HG03432 (cell line): ENCODE data around the gene TCL1A.
"Not testable (repeated sequence)": the region's sequence is repeated elsewhere in the genome, so short reads cannot be mapped to it uniquely, and the experiment has no call there.

Experiments
- ATAC-seq: cut with Tn5 transposase; IDR thresholded peaks from one replicate; pipeline ENCODE4 v1.9.1; 2021; ENCODE audit warnings: mild to moderate bottlenecking, moderate library complexity; ENCODE audit not compliant: unreplicated experiment

TCL1A gene, protein sequence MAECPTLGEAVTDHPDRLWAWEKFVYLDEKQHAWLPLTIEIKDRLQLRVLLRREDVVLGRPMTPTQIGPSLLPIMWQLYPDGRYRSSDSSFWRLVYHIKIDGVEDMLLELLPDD

DNA sequence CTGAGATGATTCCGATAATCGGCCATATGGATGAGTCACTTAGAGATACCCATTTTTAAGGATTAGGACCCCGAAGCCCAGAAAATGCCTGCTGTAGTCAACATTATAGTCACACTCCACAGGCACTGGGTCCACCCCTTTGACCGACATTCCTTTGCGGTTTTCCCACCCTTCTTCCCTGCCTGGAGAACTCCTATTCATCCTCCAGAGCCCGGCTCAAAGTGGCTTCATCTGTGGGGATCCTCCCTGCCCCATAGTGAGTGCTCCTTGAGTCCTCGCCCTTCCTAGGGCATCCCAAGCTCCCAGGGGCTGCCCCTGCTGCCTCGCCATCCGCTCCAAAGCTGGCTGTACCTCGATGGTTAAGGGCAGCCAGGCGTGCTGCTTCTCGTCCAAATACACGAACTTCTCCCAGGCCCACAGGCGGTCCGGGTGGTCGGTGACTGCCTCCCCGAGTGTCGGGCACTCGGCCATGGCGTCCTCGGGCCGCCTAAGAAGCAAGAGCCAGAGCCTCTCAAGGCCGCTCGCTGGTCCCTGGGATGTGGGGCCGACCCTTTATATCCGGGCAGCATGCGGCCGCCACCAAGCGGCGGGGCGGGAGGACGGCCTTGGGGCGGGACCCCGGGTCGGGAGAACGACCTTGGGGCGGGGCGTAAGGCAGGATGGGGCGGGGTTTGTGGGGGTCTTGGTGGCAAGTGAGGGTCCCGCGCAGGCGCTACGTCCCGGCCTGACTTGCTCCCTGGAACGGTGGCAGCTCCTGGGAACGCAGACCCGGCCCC, at the start of gene TCL1A:
Gene TCL1A (minus strand): TSS at position 530 of the 776 bp plus-strand sequence. CDS start 59 bp downstream, at position 471.
- peak; percentile 85 for ATAC-seq

DNA sequence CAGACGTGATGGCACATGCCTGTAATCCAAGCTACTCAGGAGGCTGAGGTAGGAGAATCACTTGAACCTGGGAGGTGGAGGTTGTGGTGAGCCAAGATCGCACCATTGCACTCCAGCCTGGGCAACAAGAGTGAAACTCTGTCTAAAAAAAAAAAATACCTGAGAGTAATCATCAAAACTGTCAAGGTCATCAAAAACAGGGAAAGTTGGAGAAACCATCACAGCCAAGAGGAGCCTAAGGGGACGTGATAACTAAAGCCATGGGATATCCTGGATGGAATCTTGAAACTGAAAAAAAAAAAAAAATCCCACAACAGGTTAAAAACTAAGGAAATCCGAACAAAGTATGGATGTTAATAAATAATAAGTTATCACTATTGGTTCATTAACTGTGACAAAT, 49.1 kb upstream of the TCL1A start:
- not testable (repeated sequence) for ATAC-seq

DNA sequence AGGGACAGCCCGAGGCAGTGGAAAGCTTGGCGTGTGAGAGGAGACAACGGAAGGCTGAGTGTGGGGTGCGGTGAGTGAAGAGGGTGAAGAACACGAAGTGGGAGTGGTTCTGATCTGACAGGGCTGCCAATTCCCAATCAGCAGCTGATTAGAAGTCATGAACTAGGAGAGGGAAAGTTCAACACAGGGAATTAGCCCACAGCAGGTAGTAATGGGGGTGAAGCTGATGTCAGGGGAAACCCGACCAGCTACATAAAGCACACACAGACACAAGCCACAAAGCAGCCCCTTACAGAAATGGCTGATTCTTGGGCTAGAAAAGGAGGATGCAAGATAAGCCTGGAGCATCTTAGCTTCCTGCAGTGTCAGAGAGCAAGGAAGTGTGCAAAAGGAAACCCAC, 47.5 kb upstream of the TCL1A start:
- ATAC-seq, result no peak

DNA sequence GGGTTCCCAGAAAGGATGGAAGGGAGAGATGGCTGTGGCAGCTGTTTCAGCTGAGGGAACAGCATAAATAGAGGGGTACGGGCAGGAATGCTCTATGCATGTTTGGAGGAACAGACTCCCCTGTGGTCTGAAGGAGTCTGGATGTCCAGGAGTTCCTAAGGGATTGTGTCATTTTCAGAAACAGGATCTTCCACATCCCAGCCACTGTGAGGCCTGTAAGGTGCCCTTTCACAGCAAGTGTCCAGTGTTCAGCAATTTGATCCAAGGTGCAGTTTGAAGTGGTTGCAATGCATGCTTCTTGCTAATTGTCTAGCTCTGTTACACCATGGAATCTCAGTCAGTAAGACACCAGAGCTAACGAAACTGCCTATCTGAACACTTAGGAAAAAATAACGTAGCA, 46.7 kb upstream of the TCL1A start:
- ATAC-seq, result no peak

DNA sequence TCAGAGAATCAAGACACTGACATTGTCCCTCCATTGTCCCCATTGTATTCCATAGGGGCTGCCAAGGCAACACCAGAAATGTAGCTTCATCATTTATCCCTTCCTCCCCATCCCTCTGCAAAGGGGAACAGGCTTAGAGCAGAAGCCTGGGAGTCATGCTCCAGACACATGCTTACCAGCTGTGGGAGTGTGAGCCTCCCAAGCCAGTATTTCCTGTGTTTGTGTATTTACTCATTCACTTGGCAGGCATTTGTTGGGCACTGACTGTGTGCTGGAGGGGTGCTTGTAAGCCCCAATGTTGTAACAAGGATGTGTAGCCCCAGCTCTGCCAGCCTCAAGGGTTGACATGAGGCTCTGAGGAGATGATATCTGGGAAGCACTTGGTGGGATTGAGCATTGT, 46.0 kb upstream of the TCL1A start:
- ATAC-seq, result no peak

DNA sequence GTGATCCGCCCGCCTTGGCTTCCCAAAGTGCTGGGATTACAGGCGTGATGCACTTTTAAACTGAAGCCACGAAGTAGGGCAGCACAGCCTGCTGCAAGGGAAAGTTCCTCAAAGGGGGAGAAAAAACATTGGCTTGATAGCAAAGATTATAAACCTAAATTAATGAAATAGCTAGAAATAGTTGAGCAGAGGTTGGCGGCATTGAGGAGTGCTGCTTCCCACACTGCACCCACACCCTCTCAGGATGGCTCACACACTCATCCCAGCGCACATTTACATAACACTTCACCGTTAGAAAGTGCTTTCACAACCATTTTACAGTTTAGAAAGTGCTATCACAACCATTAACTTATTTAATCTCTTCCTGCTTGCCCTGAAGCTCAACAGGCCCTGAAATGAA, 44.4 kb upstream of the TCL1A start:
- ATAC-seq, result no peak

DNA sequence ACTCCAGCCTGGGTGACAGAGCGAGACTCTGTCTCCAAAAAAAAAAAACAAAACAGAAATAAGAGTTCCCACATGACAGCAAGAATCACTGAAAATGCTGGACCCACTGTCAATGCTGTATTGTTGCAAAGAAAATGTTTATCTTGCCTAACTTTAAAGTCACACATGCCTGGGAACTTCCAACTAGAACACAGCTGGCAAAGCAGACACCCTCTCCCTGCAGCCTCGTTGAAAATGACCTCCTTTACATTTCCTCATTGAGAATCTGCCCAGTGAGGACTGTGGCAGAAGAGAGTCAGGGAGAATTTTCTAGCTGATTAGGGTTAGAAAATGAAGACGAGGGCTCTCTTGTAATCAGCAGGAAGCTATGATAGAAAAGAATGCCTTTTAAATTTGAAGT, 42.8 kb upstream of the TCL1A start:
- no peak for ATAC-seq

DNA sequence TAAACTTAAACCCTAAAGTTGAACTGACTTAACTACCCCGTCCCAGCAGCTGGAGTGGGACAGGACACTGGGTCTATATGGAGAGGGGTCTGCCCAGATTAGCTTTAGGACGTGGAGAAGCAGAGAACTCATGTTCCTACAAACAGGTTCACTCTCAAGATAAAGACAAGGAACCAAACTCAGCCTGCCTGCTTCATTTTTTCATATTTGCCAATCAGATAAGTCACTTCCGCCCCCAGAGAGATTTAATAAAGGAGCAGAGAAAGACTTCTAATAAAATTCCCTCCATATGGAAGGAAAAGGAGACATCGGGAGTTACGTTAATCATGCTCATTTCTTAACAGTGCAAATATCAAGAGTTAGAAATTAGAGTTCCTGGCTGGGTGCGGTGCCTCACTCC, 42.2 kb upstream of the TCL1A start:
- no peak for ATAC-seq

DNA sequence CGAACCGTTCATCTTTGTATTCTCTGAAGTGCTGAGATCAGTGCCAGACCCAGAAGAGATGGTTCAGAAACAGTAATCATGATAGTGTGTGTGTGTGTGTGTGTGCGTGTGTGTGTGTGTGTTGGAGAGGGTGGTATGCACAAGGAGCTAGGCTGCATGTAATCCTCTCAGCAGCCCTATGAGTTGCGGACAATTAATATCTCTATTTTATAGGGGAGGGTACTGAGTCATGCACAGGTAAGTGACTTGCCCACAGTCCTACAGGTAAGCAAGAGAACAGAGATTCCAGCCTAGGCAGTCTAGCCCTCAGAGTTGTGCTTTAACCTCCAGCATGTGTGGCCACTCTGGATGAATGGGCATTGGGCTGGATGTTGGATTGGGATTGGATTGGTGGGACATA, 27.9 kb upstream of the TCL1A start:
- no peak for ATAC-seq

DNA sequence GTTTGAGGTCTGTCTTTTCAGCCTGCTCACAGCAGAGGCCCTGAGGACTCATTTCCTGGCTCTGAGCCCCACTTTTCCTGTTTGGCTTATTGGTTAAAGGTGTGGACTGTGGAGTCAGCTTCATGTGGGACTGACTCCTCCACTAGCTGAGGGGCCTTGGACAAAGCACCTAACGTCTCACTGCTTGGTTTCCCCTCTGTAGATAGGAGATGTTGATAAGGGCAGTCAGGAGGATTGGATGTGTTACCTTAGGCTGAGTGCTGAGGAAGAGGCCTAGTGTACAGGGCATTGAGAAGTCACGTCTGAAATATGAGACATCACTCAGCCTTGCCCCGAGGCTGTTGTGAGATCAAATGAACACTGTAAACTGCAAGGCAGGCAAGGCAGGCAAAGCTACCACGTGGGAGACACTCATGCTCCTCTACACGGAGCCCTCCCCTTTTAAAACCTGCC, 27.1 kb upstream of the TCL1A start:
- ATAC-seq, result no peak

DNA sequence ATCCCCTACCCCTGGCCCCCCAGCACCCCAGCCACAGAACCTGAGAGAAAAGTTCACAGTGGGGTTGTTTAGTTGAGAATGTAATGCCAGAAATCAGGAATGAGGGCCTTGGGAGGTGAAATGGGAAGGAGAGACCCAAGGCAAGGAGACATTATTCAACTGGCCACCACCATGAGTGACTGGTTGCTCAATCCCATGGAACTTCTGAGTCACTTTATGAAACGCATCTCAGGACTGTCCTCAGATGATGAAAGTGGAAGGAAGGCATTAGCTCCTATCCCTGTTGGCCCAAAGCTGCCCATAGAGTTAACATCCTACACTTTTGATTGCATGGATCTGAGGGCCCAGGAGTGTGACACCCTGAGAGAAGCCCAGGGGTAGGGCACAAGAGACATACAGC, 25.4 kb upstream of the TCL1A start:
- no peak for ATAC-seq

DNA sequence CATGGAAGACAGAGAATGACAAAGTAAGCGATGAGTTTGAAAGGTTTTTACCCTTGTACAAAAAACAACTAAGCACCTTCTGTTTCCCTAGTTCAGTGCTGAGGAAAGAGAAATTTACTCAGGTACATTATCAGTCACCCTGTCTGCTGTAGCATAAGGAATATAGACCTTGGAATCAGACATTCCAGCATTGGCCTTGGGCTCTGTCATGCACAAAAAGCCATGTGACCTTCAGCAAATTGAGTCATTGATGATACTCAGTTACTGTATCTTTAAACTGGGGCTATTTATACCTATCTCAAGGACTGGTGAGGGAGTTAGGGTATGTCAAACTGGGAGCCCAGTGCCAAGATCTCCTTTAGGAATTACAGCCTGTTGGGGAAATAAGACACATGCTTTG, 19.3 kb upstream of the TCL1A start:
- ATAC-seq, result no peak

DNA sequence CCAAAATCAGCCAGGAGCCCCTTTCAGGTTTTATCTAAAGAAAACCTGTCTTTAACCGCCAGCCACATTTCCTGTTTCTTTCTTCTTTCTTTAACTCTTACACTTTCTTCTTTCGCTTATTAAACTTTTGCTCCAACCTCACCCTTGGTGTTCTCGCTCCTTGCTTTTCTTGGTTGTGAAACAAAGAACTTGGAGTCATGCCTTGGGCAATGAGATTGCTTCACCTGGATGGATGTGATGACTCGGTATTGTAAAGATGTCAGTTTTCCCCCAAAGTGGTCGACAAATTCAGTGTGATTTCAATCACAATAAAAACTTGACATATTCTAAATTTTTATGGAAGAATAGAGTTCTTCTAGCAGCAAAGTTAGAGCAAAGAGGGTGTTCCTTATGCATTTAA, 16.2 kb upstream of the TCL1A start:
- no peak for ATAC-seq

DNA sequence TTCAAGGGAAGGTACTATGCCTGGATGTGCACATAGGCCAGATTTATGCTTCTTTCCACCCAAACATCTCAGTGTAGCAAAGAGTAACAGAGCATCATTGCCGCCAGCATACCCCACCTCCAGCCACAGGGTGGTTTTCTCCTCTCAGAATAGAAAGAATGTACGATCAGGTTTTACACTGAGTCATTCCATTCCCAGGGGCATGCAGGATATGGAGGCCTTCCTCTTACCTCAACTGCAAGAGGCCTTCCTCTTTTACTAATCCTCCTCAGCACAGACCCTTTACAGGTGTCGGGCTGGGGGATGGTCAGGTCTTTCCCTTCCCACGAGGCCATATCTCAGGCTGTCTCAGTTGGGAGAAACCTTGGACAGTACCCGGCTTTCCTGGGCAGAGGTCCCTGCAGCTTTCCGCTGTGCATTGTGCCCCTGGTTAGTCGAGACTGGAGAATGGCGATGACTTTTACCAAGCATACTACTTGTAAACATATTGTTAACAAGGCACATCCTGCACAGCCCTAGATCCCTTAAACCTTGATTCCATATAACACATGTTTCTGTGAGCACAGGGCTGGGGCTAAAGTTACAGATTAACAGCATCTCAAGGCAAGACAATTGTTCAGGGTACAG, 15.6 kb upstream of the TCL1A start:
- ATAC-seq, result peak; percentile 58

DNA sequence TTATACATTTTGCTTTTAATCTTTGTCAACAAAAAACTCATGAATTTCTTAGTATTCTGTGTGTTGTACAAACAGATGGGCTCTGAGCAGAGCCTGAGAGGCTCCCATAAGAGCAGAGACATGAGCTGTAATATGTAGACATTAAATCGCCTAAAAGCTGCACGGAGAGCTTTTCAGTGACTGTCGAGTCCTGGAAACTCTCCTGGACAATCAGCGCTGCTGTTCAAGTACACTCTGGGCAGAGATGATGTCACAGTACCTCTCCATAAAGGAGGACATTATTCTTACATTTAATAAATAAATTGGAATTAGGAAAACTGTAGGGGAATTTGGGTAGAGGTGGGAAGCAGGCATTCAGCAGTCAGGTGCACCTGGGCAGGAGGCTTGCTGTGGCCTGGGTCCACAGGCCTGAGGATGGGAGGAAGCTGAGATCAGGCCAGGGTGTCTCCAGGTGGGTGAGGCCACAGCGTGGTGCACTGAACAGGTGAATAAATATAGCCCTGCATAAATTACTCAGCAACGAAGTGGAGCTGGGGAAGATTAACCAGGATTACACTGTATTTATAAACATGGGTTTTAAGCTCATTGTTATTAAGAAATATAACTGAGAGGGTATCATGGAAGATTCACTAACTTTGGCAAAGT, 13.3 kb upstream of the TCL1A start:
- no peak for ATAC-seq

DNA sequence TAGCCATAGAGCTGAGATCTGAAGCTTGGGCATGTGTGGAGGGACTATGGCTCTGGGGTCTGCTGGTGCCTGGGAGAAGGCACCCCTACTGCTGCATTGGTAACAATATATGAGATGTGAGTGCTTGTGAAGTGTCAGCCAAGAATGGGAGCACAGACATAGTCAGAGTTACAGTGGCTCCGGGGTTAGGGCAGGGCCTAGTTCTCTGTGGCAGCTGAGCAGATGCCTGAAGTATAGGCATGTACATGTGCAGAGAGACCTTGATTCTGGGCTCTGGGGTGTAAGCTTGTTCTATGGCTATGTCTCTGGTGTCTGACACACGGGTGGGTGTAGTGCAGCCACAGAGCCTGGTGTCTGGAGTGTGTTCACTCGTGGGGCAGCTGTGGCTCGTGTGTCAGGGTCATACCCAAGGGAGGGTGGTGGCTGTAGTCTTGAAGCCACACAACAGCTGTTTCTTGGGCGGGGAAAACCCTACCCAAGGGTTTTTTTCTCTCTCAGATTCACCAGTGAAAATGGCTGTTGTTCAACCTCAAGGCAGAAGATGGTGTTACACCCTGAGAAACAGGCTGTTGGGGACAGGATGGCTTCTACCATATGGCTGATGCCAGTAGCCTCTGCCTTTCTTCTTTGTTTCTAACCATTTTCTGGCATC, 11.9 kb upstream of the TCL1A start:
- ATAC-seq, result peak; percentile 82

DNA sequence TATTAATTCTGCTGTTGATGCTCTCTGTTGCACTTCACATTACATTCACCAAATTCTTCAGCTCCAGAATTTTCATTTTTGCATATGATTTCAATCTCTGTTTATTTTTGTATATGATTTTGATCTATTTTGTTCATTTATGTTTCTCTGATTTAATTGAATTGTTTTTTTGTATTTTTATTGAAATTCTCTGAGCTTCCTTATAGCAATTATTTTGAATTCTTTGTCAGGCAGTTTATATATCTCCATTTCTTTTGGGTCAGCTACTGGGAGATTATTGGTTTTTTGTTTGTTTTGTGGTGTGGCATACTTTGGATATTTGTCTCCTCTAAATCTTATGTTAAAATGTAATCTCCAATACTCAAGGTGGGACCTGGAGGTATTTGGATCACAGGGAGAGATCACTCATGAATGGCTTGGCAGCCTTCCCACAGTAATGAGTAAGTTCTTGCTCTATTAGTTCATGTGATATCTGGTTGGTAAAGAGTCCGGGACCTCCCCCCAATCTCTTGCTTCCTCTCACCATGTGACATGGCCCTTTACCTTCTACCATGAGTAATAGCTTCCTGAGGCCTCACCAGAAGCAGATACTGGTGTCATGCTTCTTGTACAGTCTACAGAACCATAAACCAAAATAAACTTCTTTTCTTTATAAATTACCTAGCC, 8.7 kb upstream of the TCL1A start:
- ATAC-seq, result no peak

DNA sequence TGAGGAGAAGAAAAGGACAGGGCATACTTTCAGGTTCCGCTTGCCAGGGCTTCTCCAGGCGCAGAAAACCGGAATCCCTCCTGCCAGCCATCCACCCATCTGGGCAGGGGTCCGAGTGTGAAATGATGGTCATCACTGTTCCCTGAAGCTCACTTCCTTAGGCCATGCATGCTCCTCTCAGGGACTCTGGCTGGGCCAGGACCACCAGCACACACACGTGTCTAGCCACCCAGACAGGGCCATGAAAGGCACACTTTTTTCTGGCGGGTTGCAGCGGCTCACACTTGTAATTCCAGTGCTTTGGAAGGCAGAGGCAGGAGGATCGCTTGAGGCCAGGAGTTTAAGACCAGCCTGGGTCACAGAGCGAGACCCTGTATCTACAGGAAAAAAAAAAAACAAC, 1.5 kb downstream of the TCL1A start:
- ATAC-seq, result no peak

DNA sequence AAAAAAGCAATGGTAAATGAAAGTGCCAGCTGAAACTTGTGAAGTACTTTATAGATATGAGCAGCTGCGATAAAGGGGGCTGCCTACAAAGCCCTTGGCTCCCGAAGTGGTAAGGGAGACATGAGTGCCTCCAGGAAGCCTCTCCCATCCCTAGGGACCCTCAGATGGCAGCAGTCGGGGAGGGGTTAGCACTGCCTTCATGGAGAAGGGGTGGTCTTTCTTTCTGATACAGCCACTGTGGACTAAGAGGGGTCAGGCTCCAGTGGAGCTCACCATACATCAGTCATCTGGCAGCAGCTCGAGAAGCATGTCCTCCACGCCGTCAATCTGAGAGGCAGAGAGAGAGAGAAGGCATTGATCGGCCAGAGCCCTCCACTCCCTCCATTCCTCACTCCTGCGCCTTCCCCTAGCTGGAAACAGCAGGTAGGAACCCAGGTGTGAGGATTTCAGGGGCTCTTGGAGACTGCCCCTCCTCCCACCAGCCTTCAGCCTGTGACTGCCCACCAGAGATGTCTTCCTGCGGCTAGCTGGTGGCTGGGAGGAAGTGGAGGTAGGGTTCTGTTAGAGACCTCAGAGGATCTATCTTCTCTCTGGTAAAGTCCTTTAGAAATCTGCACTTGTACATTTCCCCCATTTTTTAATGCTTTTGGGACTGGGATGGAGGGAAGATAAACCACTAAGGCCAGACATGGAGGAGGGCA, 2.3 kb downstream of the TCL1A start:
- ATAC-seq, result no peak

DNA sequence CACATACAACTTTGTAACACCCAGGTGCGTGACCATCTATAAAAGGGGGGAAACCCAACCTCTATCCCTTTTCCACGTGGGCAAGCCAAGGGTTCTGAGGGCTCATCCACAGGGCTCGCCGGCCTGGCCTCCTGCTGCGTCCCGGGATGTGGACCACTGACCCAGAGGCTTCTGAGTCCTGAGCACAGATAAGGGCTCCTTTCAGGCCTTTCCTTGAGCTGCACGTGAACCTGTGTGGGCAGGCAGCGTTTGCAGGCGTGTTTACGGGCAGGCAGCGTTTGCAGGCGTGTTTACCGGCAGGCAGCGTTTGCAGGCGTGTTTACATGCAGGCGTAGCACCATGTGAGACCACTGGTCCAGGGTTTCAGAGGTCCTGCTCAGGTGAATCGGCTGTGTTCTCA, 3.8 kb downstream of the TCL1A start:
- ATAC-seq, result no peak
